OCI-LY7 (cell line): ENCODE results near the gene NUP88. TPM values are rescaled to one million over a fixed set of nuclear protein-coding genes. Genes with fewer than 3 reads are reported as not detected.
A peak's percentile ranks its signal among the peaks of the same experiment; 100 is the strongest.

Experiments
- BruUV-seq: library from RNA; stranded (reverse); fragments of 400-500 nt; replicated peaks from 2 replicates; lab custom pipeline; 2021; lab: Mats Ljungman, UMichigan
- CTCF ChIA-PET: fragments of 300-600 bp; sonication (Branson Sonifier 250); formaldehyde crosslinking; loops from one replicate; lab custom pipeline; 2022; ENCODE audit warnings: antibody characterized with exemption; ENCODE audit not compliant: unreplicated experiment; lab: Charles Lee
- POLR2A ChIA-PET: fragments of 300-600 bp; sonication (Branson Sonifier 250); formaldehyde crosslinking; loops from one replicate; lab custom pipeline; 2022; ENCODE audit warnings: antibody characterized with exemption; lab: Charles Lee
- DNase-seq: peaks from one replicate; pipeline ENCODE4 v3.0.0-alpha.2; 2015; ENCODE audit warnings: low spot score
- H2AFZ ChIP-seq: fragments of 200-600 bp; sonication (generic), shearing (Covaris generic); 2 replicates; pipeline ENCODE4 v1.6.1; 2014; ENCODE audit warnings: mild to moderate bottlenecking, antibody characterized with exemption, low read length, moderate library complexity
- H3K27ac ChIP-seq: fragments of 200-600 bp; sonication (generic); 2 replicates; pipeline ENCODE4 v1.5.1; 2014; ENCODE audit warnings: mixed run types, low read depth, mild to moderate bottlenecking, moderate library complexity, low read length, inconsistent platforms; ENCODE audit not compliant: poor library complexity, severe bottlenecking
- H3K36me3 ChIP-seq: fragments of 200-600 bp; sonication (generic); 2 replicates; pipeline ENCODE4 v1.6.1; 2014; ENCODE audit warnings: mild to moderate bottlenecking, antibody characterized with exemption, low read length, moderate library complexity, mixed read lengths; ENCODE audit not compliant: insufficient read depth
- H3K4me1 ChIP-seq: fragments of 200-600 bp; sonication (generic); 2 replicates; pipeline ENCODE4 v1.5.1; 2014; ENCODE audit warnings: mild to moderate bottlenecking, low read length; ENCODE audit not compliant: insufficient read depth, poor library complexity, severe bottlenecking
- H3K4me2 ChIP-seq: fragments of 200-600 bp; sonication (generic); 2 replicates; pipeline ENCODE4 v1.6.1; 2014; ENCODE audit warnings: mild to moderate bottlenecking, low read length
- H3K4me3 ChIP-seq: fragments of 200-600 bp; sonication (generic); 2 replicates; pipeline ENCODE4 v1.5.1; 2014; ENCODE audit warnings: mild to moderate bottlenecking, low read depth, low read length; ENCODE audit not compliant: poor library complexity, severe bottlenecking
- H3K79me2 ChIP-seq: fragments of 200-600 bp; sonication (generic); 2 replicates; pipeline ENCODE4 v1.6.1; 2016; ENCODE audit warnings: low read depth, mild to moderate bottlenecking, low read length, moderate library complexity, mixed read lengths; ENCODE audit not compliant: insufficient read depth
- H3K9me2 ChIP-seq: fragments of 200-600 bp; sonication (generic); 2 replicates; pipeline ENCODE4 v1.6.1; 2016; ENCODE audit warnings: mild to moderate bottlenecking, low read length, mixed read lengths; ENCODE audit not compliant: insufficient read depth
- H3K9me3 ChIP-seq: fragments of 200-600 bp; sonication (generic); 2 replicates; pipeline ENCODE4 v1.6.1; 2014; ENCODE audit warnings: mild to moderate bottlenecking, mixed run types, low read length, mixed read lengths
- H4K20me1 ChIP-seq: fragments of 200-600 bp; sonication (generic); 2 replicates; pipeline ENCODE4 v1.6.1; 2014; ENCODE audit warnings: mild to moderate bottlenecking, antibody characterized with exemption, low read length, moderate library complexity, mixed read lengths; ENCODE audit not compliant: insufficient read depth
- CTCF ChIP-seq: fragments of 200-600 bp; sonication (generic); conservative IDR thresholded peaks from 2 replicates; pipeline ENCODE4 v1.5.1; 2014; ENCODE audit warnings: mild to moderate bottlenecking, antibody characterized with exemption, low read length, moderate library complexity, mixed read lengths
- EZH2phosphoT487 ChIP-seq: fragments of 200-600 bp; sonication (generic); IDR thresholded peaks from 2 replicates; pipeline ENCODE4 v1.6.1; 2018; ENCODE audit warnings: low read depth, borderline replicate concordance, mild to moderate bottlenecking, mixed run types, antibody characterized with exemption, low read length, moderate library complexity, mixed read lengths
- intact Hi-C: fragments of 100-400 bp; cut with micrococcal nuclease; formaldehyde crosslinking; loops from one replicate; pipeline ENCODE4 v1.10.0; 2022; ENCODE audit not compliant: unreplicated experiment
- total RNA-seq, 2 experiments: library from RNA; depleted of rRNA in 1 of 2; stranded (reverse); fragments of >200 nt in 1 of 2; shearing (Covaris generic) in 1 of 2; gene quantifications; 2 replicates each; pipeline ENCODE4 v1.2.3, GENCODE V29; 2014 to 2022

The NUP88 gene
- total RNA-seq, 2 experiments from 2014 or later = 238 to 262 TPM

GRCh38 chr17:5439446-5439764, 19.9 kb upstream of the NUP88 start:
- ChIA-PET POLR2A (interaction anchor here (0.6 to 0.7 kb wide), 2 partner anchors 14 to 1807 kb away, joined by 3 to 5 read pairs; no protein-coding TSS in a partner anchor), CTCF (interaction anchor here (0.6 to 1.8 kb wide), 6 partner anchors 10 to 247 kb away, joined by 3 to 4 read pairs (median 4); partner anchors contain the start of genes DERL2, MIS12 and NUP88)
- Histone ChIP-seq H3K79me2 (peaks cover 39% of the 10 kb centered on the region), H3K9me2 (no peaks in the 10 kb centered on the region), H3K4me2 (peak overlapping the region; percentile 56), H3K36me3 (peaks cover 83% of the 10 kb centered on the region), H4K20me1 (peaks cover 23% of the 10 kb centered on the region; the same call in 1 of the 2 replicates), H3K9me3 (no peaks in the 10 kb centered on the region), H3K4me1 (peaks cover 27% of the 10 kb centered on the region), H2AFZ (peak overlapping the region; percentile 56; the same call in 1 of the 2 replicates), H3K27ac (peak overlapping the region; percentile 50), H3K4me3 (peak overlapping the region; percentile 84)
- BruUV-seq = no TSS peak
- DNase-seq = no peak
- intact Hi-C loops = loop anchor here (1.0 to 5.0 kb wide), 4 partner anchors 21 to 242 kb away; partner anchors contain the start of genes DHX33 and NUP88
- TF ChIP-seq CTCF (peak; percentile 33), EZH2phosphoT487 (no peak)

GRCh38 chr17:5438716-5439445, 19.4 kb upstream of the NUP88 start, which contains the start of gene C1QBP:
Gene C1QBP (minus strand): TSS chr17:5439155. CDS start chr17:5439073, 82 bp downstream.
- peak within 1 kb of the TSS; percentile 56; the same call in 1 of the 2 replicates for H2AFZ ChIP-seq
- peaks cover 23% of the 10 kb centered on the region; the same call in 1 of the 2 replicates for H4K20me1 ChIP-seq
- H3K9me2 ChIP-seq = no peaks in the 10 kb centered on the region
- H3K79me2 ChIP-seq = peaks cover 39% of the 10 kb centered on the region
- intact Hi-C loops = loop anchor here (1.0 to 5.0 kb wide), 4 partner anchors 20 to 242 kb away; partner anchors contain the start of genes DHX33 and NUP88
- CTCF ChIA-PET = interaction anchor here (0.6 to 1.8 kb wide), 8 partner anchors 10 to 648 kb away, joined by 3 to 4 read pairs (median 4); partner anchors contain the start of genes DERL2, DHX33, MIS12 and NUP88
- no peaks in the 10 kb centered on the region for H3K9me3 ChIP-seq
- H3K36me3 ChIP-seq = peaks cover 83% of the 10 kb centered on the region
- peak within 1 kb of the TSS; percentile 93 for H3K4me2 ChIP-seq
- BruUV-seq = no TSS peak
- peak within 1 kb of the TSS; percentile 58 for H3K27ac ChIP-seq
- POLR2A ChIA-PET = interaction anchor here (0.6 to 1.0 kb wide), 4 partner anchors 14 to 1806 kb away, joined by 3 to 5 read pairs (median 3); partner anchors contain the start of gene NUP88
- peak; percentile 96 for DNase-seq
- TF ChIP-seq CTCF = peak; percentile 94
- no peak for TF ChIP-seq EZH2phosphoT487
- H3K4me1 ChIP-seq = peaks cover 27% of the 10 kb centered on the region
- peak within 1 kb of the TSS; percentile 84 for H3K4me3 ChIP-seq
